UCSD-AML1 (cell line): ENCODE measurements around the gene NOX5.

ENCODE experiments used
- DNase-seq: peaks from one replicate; lab custom pipeline; 2025; ENCODE audit not compliant: unreplicated experiment; lab: John Stamatoyannopoulos, UW

The NOX5 gene

GRCh38 chr15:68990231-68990991, 24.1 kb upstream of the NOX5 start:
- no peak for DNase-seq

GRCh38 chr15:68990992-68991500, 23.4 kb upstream of the NOX5 start:
- no peak for DNase-seq

GRCh38 chr15:68991723-68992122, 22.8 kb upstream of the NOX5 start:
- DNase-seq: no peak

GRCh38 chr15:68992696-68993095, 21.8 kb upstream of the NOX5 start:
- no peak for DNase-seq

- no peak for DNase-seq
These were observed 21.2 kb upstream of the NOX5 start for GRCh38 chr15:68993276-68993675.

- no peak for DNase-seq
These were observed 20.3 kb upstream of the NOX5 start for GRCh38 chr15:68994149-68994548.

- no peak for DNase-seq
These were observed 19.3 kb upstream of the NOX5 start for GRCh38 chr15:68994981-68995761.

- DNase-seq: no peak
These were observed 17.4 kb upstream of the NOX5 start for GRCh38 chr15:68997050-68997449.

GRCh38 chr15:68997930-68998777, 16.3 kb upstream of the NOX5 start:
- no peak for DNase-seq

- no peak for DNase-seq
These were observed 15.4 kb upstream of the NOX5 start for GRCh38 chr15:68999091-68999490.

- DNase-seq: no peak
These were observed 14.4 kb upstream of the NOX5 start for GRCh38 chr15:69000091-69000490.

- DNase-seq: no peak
These were observed 13.6 kb upstream of the NOX5 start for GRCh38 chr15:69000725-69001503.

- no peak for DNase-seq
These were observed 11.7 kb upstream of the NOX5 start for GRCh38 chr15:69002783-69003182.

- no peak for DNase-seq
These were observed 10.5 kb upstream of the NOX5 start for GRCh38 chr15:69004011-69004410.

GRCh38 chr15:69008056-69008455, 6.4 kb upstream of the NOX5 start:
- no peak for DNase-seq

- no peak for DNase-seq
These were observed 5.2 kb upstream of the NOX5 start for GRCh38 chr15:69009341-69009740.

- no peak for DNase-seq
These were observed 2.9 kb upstream of the NOX5 start for GRCh38 chr15:69011641-69012040.

- no peak for DNase-seq
These were observed 1.6 kb upstream of the NOX5 start for GRCh38 chr15:69012761-69013364.

- no peak for DNase-seq
These were observed 629 bp upstream of the NOX5 start for GRCh38 chr15:69013726-69014406.

GRCh38 chr15:69015591-69015990, 1.1 kb downstream of the NOX5 start:
- no peak for DNase-seq
